ENCODE results near the gene FDPS.
"Not testable (repeated sequence)": the region's sequence is repeated elsewhere in the genome, so short reads cannot be mapped to it uniquely, and the experiment has no call there.

Gene FDPS

GRCh38 chr1:155286544-155286943, 22.1 kb upstream of the FDPS start:
- DNase-seq = no peak

GRCh38 chr1:155287987-155288543, 20.6 kb upstream of the FDPS start:
- no peak for DNase-seq

- DNase-seq = not testable (repeated sequence)
Observed at GRCh38 chr1:155291006-155291405, 17.7 kb upstream of the FDPS start.

- DNase-seq = no peak
Observed at GRCh38 chr1:155293086-155293749, 15.4 kb upstream of the FDPS start.

GRCh38 chr1:155294520-155295182, 14.0 kb upstream of the FDPS start:
- no peak for DNase-seq

- no peak for DNase-seq
Observed at GRCh38 chr1:155295183-155295941, 13.3 kb upstream of the FDPS start.

- no peak for DNase-seq
Observed at GRCh38 chr1:155295942-155296267, 12.8 kb upstream of the FDPS start.

- no peak for DNase-seq
Observed at GRCh38 chr1:155296661-155297060, 12.0 kb upstream of the FDPS start.

GRCh38 chr1:155297384-155297783, 11.3 kb upstream of the FDPS start:
- DNase-seq = no peak

- DNase-seq = no peak
Observed at GRCh38 chr1:155300024-155300423, 8.6 kb upstream of the FDPS start.

GRCh38 chr1:155300553-155301329, 7.9 kb upstream of the FDPS start:
- no peak for DNase-seq

GRCh38 chr1:155301342-155301841, 7.3 kb upstream of the FDPS start, which contains the start of gene PKLR:
Gene PKLR (minus strand): TSS chr1:155301438. CDS start chr1:155301395, 43 bp downstream.
- no peak for DNase-seq

- no peak for DNase-seq
Observed at GRCh38 chr1:155304558-155305063, 4.1 kb upstream of the FDPS start.

- DNase-seq = no peak
Observed at GRCh38 chr1:155305881-155306391, 2.7 kb upstream of the FDPS start.

GRCh38 chr1:155307247-155307740, 1.4 kb upstream of the FDPS start:
- DNase-seq = no peak

- DNase-seq = no peak
Observed at GRCh38 chr1:155309423-155310021, 856 bp downstream of the FDPS start.

GRCh38 chr1:155313261-155313660, 4.6 kb downstream of the FDPS start:
- DNase-seq = no peak

- DNase-seq = no peak
Observed at GRCh38 chr1:155316922-155317321, 8.3 kb downstream of the FDPS start.

GRCh38 chr1:155318082-155318481, 9.4 kb downstream of the FDPS start:
- no peak for DNase-seq

- no peak for DNase-seq
Observed at GRCh38 chr1:155319536-155319935, 10.9 kb downstream of the FDPS start.

GRCh38 chr1:155320252-155320651, 11.6 kb downstream of the FDPS start:
- no peak for DNase-seq

All from CD4-positive, alpha-beta T cell treated with Interleukin-4 for 4 hours (primary cell).